ENCODE results near the gene PAM. TPM values are rescaled to one million over a fixed set of nuclear protein-coding genes. Genes with fewer than 3 reads are reported as not detected.

Gene PAM
- total and polyA plus RNA-seq, 4 donors = 8.2 to 27.5 (median 13.7) TPM

DNA sequence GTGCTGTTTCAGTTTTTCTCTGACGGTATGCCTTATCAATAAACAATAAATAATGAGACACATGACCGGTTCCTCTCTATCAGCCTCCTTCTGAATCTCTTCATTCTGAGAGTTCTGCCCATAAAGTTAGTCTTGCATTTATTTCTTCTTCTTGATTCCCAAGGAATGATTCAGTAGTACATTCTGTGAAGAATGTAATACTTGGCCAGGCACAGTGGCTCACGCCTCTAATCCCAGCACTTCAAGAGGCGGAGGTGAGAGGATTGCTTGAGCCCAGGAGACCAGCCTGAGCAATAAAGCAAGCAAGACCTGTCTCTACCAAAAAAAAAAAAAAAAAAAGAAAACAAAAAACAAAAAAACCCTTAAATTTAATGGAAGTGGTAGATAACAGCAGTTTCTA is 53.9 kb downstream of the PAM start:
- H3K36me3 ChIP-seq (ENCODE audit: control insufficient read depth in 4 of 4, insufficient read depth in 3 of 4, low read depth in 1 of 4, low read length in 3 of 4) = no peaks in the 10 kb centered on the region
- no peaks in the 10 kb centered on the region for H3K27me3 ChIP-seq (ENCODE audit: control insufficient read depth in 4 of 4, insufficient read depth in 4 of 4, low read length in 3 of 4)
- no peak for TF ChIP-seq MAX (IDR thresholded peaks at IDR 0.05)
- TF ChIP-seq, protein P1, sequence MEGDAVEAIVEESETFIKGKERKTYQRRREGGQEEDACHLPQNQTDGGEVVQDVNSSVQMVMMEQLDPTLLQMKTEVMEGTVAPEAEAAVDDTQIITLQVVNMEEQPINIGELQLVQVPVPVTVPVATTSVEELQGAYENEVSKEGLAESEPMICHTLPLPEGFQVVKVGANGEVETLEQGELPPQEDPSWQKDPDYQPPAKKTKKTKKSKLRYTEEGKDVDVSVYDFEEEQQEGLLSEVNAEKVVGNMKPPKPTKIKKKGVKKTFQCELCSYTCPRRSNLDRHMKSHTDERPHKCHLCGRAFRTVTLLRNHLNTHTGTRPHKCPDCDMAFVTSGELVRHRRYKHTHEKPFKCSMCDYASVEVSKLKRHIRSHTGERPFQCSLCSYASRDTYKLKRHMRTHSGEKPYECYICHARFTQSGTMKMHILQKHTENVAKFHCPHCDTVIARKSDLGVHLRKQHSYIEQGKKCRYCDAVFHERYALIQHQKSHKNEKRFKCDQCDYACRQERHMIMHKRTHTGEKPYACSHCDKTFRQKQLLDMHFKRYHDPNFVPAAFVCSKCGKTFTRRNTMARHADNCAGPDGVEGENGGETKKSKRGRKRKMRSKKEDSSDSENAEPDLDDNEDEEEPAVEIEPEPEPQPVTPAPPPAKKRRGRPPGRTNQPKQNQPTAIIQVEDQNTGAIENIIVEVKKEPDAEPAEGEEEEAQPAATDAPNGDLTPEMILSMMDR (IDR thresholded peaks at IDR 0.05; ENCODE audit: low read depth, low read length, missing input control) = no peak
- TF ChIP-seq ATF3 (IDR thresholded peaks at IDR 0.05) = no peak
- TF ChIP-seq FOXA2 (IDR thresholded peaks at IDR 0.05) = no peak
- TF ChIP-seq FOXA1 (IDR thresholded peaks at IDR 0.05) = no peak
- no peak for TF ChIP-seq RAD21 (IDR thresholded peaks at IDR 0.05)
- no peak for TF ChIP-seq TAF1 (conservative IDR thresholded peaks at IDR 0.05)
- TF ChIP-seq JUND (IDR thresholded peaks at IDR 0.05) = no peak
- TF ChIP-seq NR2F2 (IDR thresholded peaks at IDR 0.05) = no peak
- TF ChIP-seq RXRA (IDR thresholded peaks at IDR 0.05) = no peak
- TF ChIP-seq YY1 (IDR thresholded peaks at IDR 0.05) = no peak
- TF ChIP-seq, protein P2, sequence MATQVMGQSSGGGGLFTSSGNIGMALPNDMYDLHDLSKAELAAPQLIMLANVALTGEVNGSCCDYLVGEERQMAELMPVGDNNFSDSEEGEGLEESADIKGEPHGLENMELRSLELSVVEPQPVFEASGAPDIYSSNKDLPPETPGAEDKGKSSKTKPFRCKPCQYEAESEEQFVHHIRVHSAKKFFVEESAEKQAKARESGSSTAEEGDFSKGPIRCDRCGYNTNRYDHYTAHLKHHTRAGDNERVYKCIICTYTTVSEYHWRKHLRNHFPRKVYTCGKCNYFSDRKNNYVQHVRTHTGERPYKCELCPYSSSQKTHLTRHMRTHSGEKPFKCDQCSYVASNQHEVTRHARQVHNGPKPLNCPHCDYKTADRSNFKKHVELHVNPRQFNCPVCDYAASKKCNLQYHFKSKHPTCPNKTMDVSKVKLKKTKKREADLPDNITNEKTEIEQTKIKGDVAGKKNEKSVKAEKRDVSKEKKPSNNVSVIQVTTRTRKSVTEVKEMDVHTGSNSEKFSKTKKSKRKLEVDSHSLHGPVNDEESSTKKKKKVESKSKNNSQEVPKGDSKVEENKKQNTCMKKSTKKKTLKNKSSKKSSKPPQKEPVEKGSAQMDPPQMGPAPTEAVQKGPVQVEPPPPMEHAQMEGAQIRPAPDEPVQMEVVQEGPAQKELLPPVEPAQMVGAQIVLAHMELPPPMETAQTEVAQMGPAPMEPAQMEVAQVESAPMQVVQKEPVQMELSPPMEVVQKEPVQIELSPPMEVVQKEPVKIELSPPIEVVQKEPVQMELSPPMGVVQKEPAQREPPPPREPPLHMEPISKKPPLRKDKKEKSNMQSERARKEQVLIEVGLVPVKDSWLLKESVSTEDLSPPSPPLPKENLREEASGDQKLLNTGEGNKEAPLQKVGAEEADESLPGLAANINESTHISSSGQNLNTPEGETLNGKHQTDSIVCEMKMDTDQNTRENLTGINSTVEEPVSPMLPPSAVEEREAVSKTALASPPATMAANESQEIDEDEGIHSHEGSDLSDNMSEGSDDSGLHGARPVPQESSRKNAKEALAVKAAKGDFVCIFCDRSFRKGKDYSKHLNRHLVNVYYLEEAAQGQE (IDR thresholded peaks at IDR 0.05) = no peak
- no peak for TF ChIP-seq GABPA (IDR thresholded peaks at IDR 0.05 in 1 of 2, conservative IDR thresholded peaks at IDR 0.05 in 1 of 2)
- no peak for TF ChIP-seq EGR1 (IDR thresholded peaks at IDR 0.05; ENCODE audit: low read depth in 2 of 2)
- TF ChIP-seq, protein P3, sequence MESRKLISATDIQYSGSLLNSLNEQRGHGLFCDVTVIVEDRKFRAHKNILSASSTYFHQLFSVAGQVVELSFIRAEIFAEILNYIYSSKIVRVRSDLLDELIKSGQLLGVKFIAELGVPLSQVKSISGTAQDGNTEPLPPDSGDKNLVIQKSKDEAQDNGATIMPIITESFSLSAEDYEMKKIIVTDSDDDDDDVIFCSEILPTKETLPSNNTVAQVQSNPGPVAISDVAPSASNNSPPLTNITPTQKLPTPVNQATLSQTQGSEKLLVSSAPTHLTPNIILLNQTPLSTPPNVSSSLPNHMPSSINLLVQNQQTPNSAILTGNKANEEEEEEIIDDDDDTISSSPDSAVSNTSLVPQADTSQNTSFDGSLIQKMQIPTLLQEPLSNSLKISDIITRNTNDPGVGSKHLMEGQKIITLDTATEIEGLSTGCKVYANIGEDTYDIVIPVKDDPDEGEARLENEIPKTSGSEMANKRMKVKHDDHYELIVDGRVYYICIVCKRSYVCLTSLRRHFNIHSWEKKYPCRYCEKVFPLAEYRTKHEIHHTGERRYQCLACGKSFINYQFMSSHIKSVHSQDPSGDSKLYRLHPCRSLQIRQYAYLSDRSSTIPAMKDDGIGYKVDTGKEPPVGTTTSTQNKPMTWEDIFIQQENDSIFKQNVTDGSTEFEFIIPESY (IDR thresholded peaks at IDR 0.05) = no peak
- TF ChIP-seq SP1 (IDR thresholded peaks at IDR 0.05) = no peak
- no peak for TF ChIP-seq HNF4A (conservative IDR thresholded peaks at IDR 0.05)
- TF ChIP-seq HNF4G (IDR thresholded peaks at IDR 0.05) = no peak
- no peak overlapping the region for H3K27ac ChIP-seq (ENCODE audit: low read depth in 1 of 2, low read length in 2 of 2)
- H3K4me1 ChIP-seq (ENCODE audit: control insufficient read depth in 4 of 4, insufficient read depth in 4 of 4, low read length in 3 of 4) = no peaks in the 10 kb centered on the region
- WGBS = 93% methylated on average over 4 of the region's 4 CpGs
- H3K9ac ChIP-seq (ENCODE audit: low read depth in 1 of 2, low read length in 2 of 2) = no peak overlapping the region
- H3K9me3 ChIP-seq (ENCODE audit: control insufficient read depth in 4 of 4, low read length in 3 of 4) = no peaks in the 10 kb centered on the region
- no peak for DNase-seq (ENCODE audit: low spot score)
- no peak overlapping the region for H3K4me3 ChIP-seq (ENCODE audit: low read depth in 1 of 3, low read length in 3 of 3)
